Immature natural killer cell (primary cell): ENCODE measurements around the gene CTNNA2. TPM values are rescaled to one million over a fixed set of nuclear protein-coding genes. Genes with fewer than 3 reads are reported as not detected.

Experiments
- DNase-seq, 3 donors: peaks; one replicate each; pipeline ENCODE4 v3.0.0; 2022; ENCODE audit warnings: mixed read lengths in 1 of 3
- H3K27ac Mint-ChIP-seq, 6 donors: one replicate each; pipeline ENCODE4 v1.8.0; 2020; ENCODE audit warnings: mixed read lengths in 6 of 6, mild to moderate bottlenecking in 5 of 6, inconsistent platforms in 4 of 6, moderate library complexity in 3 of 6
- H3K27me3 Mint-ChIP-seq, 3 donors: one replicate each; pipeline ENCODE4 v1.8.0; 2020 to 2021; ENCODE audit warnings: low read depth in 3 of 3, mild to moderate bottlenecking in 3 of 3, mixed read lengths in 3 of 3, moderate library complexity in 3 of 3, inconsistent platforms in 1 of 3
- H3K36me3 Mint-ChIP-seq, 3 donors: one replicate each; pipeline ENCODE4 v1.8.0; 2020; ENCODE audit warnings: mixed read lengths in 3 of 3, inconsistent platforms in 2 of 3, mild to moderate bottlenecking in 2 of 3
- H3K4me1 Mint-ChIP-seq, 2 donors: one replicate each; pipeline ENCODE4 v1.8.0; 2020; ENCODE audit warnings: inconsistent platforms in 2 of 2, mild to moderate bottlenecking in 2 of 2, mixed read lengths in 2 of 2, moderate library complexity in 1 of 2
- H3K4me3 Mint-ChIP-seq, 5 donors: one replicate each; pipeline ENCODE4 v1.8.0; 2020; ENCODE audit warnings: mild to moderate bottlenecking in 5 of 5, mixed read lengths in 5 of 5, inconsistent platforms in 3 of 5, moderate library complexity in 3 of 5
- H3K9me3 Mint-ChIP-seq, 6 donors: one replicate each; pipeline ENCODE4 v1.8.0; 2020; ENCODE audit warnings: mild to moderate bottlenecking in 6 of 6, mixed read lengths in 6 of 6, inconsistent platforms in 4 of 6, moderate library complexity in 3 of 6
- polyA plus RNA-seq, 3 donors: library from polyadenylated mRNA; unstranded; fragments of 300-500 nt; fragmentation: Illumina TruSeq; gene quantifications; one replicate each; pipeline ENCODE4 v1.2.3, GENCODE V29; 2021

The CTNNA2 gene
- polyA plus RNA-seq, 3 donors from 2014 or later = not detected

GRCh38 chr2:80050246-80050645 is 537.4 kb downstream of the CTNNA2 start:
- H3K4me1 Mint-ChIP-seq = no peaks in the 10 kb centered on the region
- H3K9me3 Mint-ChIP-seq = peaks cover 0 to 23% (median 6%) of the 10 kb centered on the region in 6 donors
- H3K27me3 Mint-ChIP-seq = no peaks in the 10 kb centered on the region
- H3K27ac Mint-ChIP-seq = no peak overlapping the region
- H3K4me3 Mint-ChIP-seq = no peak overlapping the region
- no peak for DNase-seq
- H3K36me3 Mint-ChIP-seq = no peaks in the 10 kb centered on the region

DNA sequence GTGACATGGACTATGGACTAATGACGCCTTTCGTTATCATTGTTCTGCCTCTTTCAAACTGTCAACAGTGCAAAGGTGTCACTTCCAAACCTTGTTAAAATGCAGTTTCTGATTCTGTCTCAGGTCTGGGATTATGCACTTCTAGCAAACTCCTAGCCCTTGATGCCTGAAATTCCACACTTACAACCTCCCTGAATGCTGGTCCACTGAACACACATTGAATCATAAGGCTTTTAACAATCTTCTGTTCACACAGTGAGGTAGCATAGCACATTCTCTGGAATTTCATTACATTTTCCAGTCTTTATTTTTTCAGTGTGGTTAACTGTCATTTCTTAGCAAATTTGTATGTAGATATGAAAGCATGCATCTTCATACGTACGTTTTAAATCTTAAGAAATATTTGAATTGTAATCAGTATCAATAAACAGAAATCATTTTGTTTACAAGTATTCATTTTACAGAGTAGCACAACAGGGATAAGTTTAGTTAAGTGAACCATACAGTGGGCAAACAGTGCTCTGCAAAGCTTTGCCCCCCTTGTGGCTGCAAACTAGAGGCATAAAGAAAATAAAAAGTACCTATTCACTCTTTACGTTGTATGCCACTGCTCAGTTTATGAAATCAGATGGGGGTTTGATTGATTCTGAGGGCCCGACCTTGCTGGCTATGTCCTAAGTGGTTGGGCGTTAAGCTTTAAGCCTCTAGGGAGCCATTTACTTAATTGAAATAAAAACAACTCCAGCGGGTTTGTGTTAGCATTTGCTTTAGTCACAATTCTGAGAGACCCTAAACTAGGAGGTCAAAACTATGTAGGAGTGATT is 540.9 kb downstream of the CTNNA2 start:
- DNase-seq = no peak
- Mint-ChIP-seq H3K27me3 (no peaks in the 10 kb centered on the region), H3K27ac (no peak overlapping the region), H3K4me1 (no peaks in the 10 kb centered on the region), H3K4me3 (no peak overlapping the region), H3K9me3 (peaks cover 0 to 20% (median 4%) of the 10 kb centered on the region in 6 donors), H3K36me3 (no peaks in the 10 kb centered on the region)

DNA sequence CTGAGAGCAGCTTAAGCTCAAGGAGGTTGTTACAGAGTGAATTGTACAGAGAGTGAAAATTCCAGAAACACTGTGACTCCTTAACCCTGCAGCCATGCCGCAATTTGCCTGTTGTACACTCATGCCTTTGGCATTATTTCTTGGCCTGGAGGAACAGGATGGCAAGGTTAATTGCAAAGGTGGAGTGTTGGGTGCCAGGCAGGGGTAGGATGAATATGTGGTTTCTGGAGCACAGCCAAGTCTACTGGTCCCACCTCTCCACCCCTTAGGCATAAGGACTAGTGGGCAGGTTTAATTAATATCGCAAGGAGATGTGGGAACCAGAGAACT is 541.5 kb downstream of the CTNNA2 start:
- no peaks in the 10 kb centered on the region for H3K36me3 Mint-ChIP-seq

GRCh38 chr2:80057956-80058355 is 545.1 kb downstream of the CTNNA2 start:
- Mint-ChIP-seq H3K27ac (no peak overlapping the region), H3K27me3 (peaks cover 0 to 2% (median 0%) of the 10 kb centered on the region in 3 donors), H3K4me3 (no peak overlapping the region), H3K9me3 (peaks cover 0 to 14% (median 7%) of the 10 kb centered on the region in 6 donors), H3K36me3 (no peaks in the 10 kb centered on the region), H3K4me1 (no peaks in the 10 kb centered on the region)
- DNase-seq = no peak

More for the DNA sequence above, 541.5 kb downstream of the CTNNA2 start:
- Mint-ChIP-seq H3K9me3 (peaks cover 0 to 18% (median 4%) of the 10 kb centered on the region in 6 donors), H3K27ac (no peak overlapping the region), H3K27me3 (no peaks in the 10 kb centered on the region), H3K4me1 (no peaks in the 10 kb centered on the region), H3K4me3 (no peak overlapping the region)
- no peak for DNase-seq

GRCh38 chr2:80058562-80058961 is 545.7 kb downstream of the CTNNA2 start:
- peaks cover 0 to 18% (median 11%) of the 10 kb centered on the region in 6 donors for H3K9me3 Mint-ChIP-seq
- H3K4me1 Mint-ChIP-seq = no peaks in the 10 kb centered on the region

DNA sequence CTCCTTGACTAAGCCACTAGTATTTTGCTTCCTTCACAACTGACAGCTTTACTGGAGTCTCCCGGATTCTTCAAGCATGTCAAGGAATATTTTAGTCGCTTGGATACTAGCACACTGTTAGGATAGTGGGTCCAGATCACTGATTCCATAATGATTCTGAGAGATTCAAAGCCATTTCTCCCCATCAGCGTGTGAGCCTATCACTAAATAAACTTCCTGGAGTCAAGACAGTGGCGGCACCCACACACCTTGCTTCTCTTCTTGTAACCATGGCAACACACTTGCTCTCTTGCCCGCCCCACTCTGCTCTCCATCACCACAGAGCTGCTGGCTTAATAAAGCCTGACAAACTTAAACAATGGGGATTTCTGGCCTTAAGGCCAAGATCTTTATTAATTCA is 546.6 kb downstream of the CTNNA2 start:
- no peaks in the 10 kb centered on the region for H3K36me3 Mint-ChIP-seq
- peaks cover 0 to 22% (median 11%) of the 10 kb centered on the region in 6 donors for H3K9me3 Mint-ChIP-seq
- no peaks in the 10 kb centered on the region for H3K4me1 Mint-ChIP-seq
- no peak overlapping the region for H3K27ac Mint-ChIP-seq
- no peak for DNase-seq
- no peak overlapping the region for H3K4me3 Mint-ChIP-seq
- H3K27me3 Mint-ChIP-seq = peaks cover 0 to 2% (median 0%) of the 10 kb centered on the region in 3 donors

More at GRCh38 chr2:80058562-80058961, 545.7 kb downstream of the CTNNA2 start:
- Mint-ChIP-seq H3K36me3 (no peaks in the 10 kb centered on the region), H3K4me3 (no peak overlapping the region), H3K27ac (no peak overlapping the region), H3K27me3 (peaks cover 0 to 2% (median 0%) of the 10 kb centered on the region in 3 donors)
- DNase-seq = no peak

GRCh38 chr2:80061881-80062280 is 549.0 kb downstream of the CTNNA2 start:
- no peak overlapping the region for H3K4me3 Mint-ChIP-seq
- H3K9me3 Mint-ChIP-seq = peaks cover 0 to 28% (median 11%) of the 10 kb centered on the region in 6 donors
- H3K27ac Mint-ChIP-seq = no peak overlapping the region
- H3K4me1 Mint-ChIP-seq = no peaks in the 10 kb centered on the region
- no peak for DNase-seq
- H3K27me3 Mint-ChIP-seq = peaks cover 0 to 2% (median 0%) of the 10 kb centered on the region in 3 donors
- H3K36me3 Mint-ChIP-seq = no peaks in the 10 kb centered on the region

DNA sequence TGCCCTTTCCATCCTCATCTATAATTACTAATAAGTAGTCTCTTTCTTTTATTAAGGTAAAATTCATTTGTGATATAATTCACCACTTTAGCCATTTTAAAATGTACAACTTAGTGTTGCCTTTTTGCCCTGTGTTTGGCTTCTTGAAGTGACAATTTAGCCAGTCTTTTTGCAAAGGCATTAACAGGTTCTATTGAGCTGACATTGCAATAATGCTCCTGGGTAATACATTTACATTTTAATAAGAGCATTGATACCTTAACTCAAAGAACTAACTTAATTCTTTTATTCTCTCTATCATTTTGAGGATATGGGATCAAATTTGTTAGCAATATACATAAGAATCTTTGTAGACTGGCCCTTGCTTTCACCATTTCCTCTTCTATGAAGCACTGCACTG is 549.4 kb downstream of the CTNNA2 start:
- Mint-ChIP-seq H3K4me3 (no peak overlapping the region), H3K4me1 (no peaks in the 10 kb centered on the region), H3K27me3 (peaks cover 0 to 2% (median 0%) of the 10 kb centered on the region in 3 donors), H3K9me3 (peaks cover 0 to 29% (median 10%) of the 10 kb centered on the region in 6 donors), H3K36me3 (no peaks in the 10 kb centered on the region), H3K27ac (no peak overlapping the region)
- no peak for DNase-seq

- no peaks in the 10 kb centered on the region for H3K36me3 Mint-ChIP-seq
- peaks cover 0 to 2% (median 0%) of the 10 kb centered on the region in 3 donors for H3K27me3 Mint-ChIP-seq
- no peaks in the 10 kb centered on the region for H3K4me1 Mint-ChIP-seq
- peaks cover 3 to 35% (median 6%) of the 10 kb centered on the region in 6 donors for H3K9me3 Mint-ChIP-seq
- DNase-seq = no peak
- no peak overlapping the region for H3K4me3 Mint-ChIP-seq
- no peak overlapping the region for H3K27ac Mint-ChIP-seq
Observed at GRCh38 chr2:80068038-80068731, 555.3 kb downstream of the CTNNA2 start.

DNA sequence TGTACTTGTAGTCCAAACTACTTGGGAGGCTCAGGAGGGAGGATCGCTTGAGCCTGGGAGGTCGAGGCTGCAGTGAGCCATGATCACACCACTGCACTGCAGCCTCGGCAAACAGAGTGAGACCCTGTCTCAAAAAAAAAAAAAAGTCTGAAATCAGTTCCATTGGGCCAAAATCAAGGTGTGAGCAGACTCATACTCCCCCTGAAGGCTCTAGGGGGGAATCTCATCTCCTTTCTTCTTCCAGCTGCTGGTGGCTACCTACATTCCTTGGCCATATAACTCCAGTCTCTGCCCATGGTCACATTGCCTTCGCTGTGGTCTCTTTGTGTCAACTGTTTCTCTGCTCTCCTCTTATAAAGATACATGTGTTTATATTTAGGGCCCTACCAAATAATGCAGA is 557.7 kb downstream of the CTNNA2 start:
- peaks cover 3 to 20% (median 6%) of the 10 kb centered on the region in 6 donors for H3K9me3 Mint-ChIP-seq
- H3K4me1 Mint-ChIP-seq = no peaks in the 10 kb centered on the region
- H3K27me3 Mint-ChIP-seq = peaks cover 0 to 2% (median 0%) of the 10 kb centered on the region in 3 donors
- no peak overlapping the region for H3K4me3 Mint-ChIP-seq
- no peak overlapping the region for H3K27ac Mint-ChIP-seq
- H3K36me3 Mint-ChIP-seq = no peaks in the 10 kb centered on the region
- no peak for DNase-seq

GRCh38 chr2:80071941-80072340 is 559.1 kb downstream of the CTNNA2 start:
- Mint-ChIP-seq H3K9me3 (peaks cover 3 to 15% (median 7%) of the 10 kb centered on the region in 6 donors), H3K27ac (no peak overlapping the region), H3K36me3 (no peaks in the 10 kb centered on the region), H3K27me3 (peaks cover 0 to 2% (median 0%) of the 10 kb centered on the region in 3 donors), H3K4me1 (no peaks in the 10 kb centered on the region), H3K4me3 (no peak overlapping the region)
- DNase-seq = no peak

- no peaks in the 10 kb centered on the region for H3K4me1 Mint-ChIP-seq
- H3K27ac Mint-ChIP-seq = no peak overlapping the region
Observed at GRCh38 chr2:80073134-80073561, 560.3 kb downstream of the CTNNA2 start.

GRCh38 chr2:80074321-80075070 is 561.6 kb downstream of the CTNNA2 start:
- no peak for DNase-seq
- no peaks in the 10 kb centered on the region for H3K4me1 Mint-ChIP-seq
- no peaks in the 10 kb centered on the region for H3K36me3 Mint-ChIP-seq
- H3K9me3 Mint-ChIP-seq = peaks cover 4 to 16% (median 11%) of the 10 kb centered on the region in 6 donors
- H3K27ac Mint-ChIP-seq = no peak overlapping the region
- H3K4me3 Mint-ChIP-seq = no peak overlapping the region
- peaks cover 0 to 3% (median 2%) of the 10 kb centered on the region in 3 donors for H3K27me3 Mint-ChIP-seq

More at GRCh38 chr2:80073134-80073561, 560.3 kb downstream of the CTNNA2 start:
- no peaks in the 10 kb centered on the region for H3K36me3 Mint-ChIP-seq
- peaks cover 3 to 15% (median 9%) of the 10 kb centered on the region in 6 donors for H3K9me3 Mint-ChIP-seq
- DNase-seq = peak in 1 of 3 donors; percentile 0
- no peak overlapping the region for H3K4me3 Mint-ChIP-seq
- no peaks in the 10 kb centered on the region for H3K27me3 Mint-ChIP-seq
